DLD1 (cell line): ENCODE measurements around the gene ZNF593.

Source experiments
- in situ Hi-C: cut with HindIII; loops from 2 replicates; pipeline ENCODE4 v1.10.0; 2017; ENCODE audit warnings: low sequenced_read_pairs

Gene ZNF593

DNA sequence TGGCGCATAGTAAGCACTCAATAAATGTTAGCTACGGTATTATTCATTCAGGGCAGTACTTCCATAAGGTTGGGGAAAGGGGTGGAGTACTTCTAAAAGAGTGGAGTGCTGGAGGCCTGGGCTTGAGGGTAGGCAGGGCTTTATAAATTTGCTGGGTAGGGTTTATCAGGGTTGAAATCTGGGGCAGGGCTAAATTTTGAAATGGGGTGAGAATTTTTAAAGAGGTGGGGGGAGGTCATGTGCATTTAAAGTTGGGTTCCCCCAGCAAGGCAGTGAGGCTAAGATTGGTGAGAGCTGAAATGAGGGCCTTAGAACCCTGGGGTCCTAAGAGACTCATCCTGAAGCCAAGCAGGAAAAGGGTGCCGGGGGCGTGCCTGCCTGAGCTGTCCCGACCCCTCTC lies 30.7 kb downstream of the ZNF593 start:
- in situ Hi-C loops: no loop called here

DNA sequence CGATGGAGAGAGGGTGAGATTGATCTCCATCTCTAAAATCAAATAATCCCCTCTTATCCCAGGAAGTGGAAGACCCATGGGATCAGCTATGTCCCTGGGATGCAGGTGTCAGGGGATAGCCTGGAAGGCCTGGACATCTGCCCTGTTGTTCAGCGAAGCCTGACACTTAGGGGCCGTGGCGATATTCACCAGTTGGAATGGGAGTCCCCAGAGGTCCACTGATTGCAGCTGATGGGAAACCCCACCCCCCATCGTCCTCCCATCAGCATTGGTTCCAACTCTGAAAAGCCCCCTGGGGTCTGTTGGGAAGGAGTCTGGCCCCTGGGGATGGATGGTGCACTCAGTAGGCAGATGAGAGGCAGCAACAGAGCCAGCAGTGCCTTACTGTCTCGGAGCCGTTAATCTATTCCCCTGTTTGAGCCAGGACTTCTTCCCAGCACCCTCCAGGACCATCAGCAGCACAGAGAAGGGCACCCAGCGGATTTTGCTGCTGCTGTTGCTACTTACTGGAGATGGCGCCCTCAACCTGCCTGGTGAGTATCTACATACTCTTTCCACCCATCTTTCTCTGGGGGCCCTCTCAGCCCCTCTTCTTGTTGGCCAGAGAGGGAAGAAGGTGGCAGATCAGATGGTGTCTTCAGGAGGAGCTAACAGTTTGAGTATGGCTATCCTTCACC lies 34.1 kb downstream of the ZNF593 start:
- in situ Hi-C loops: no loop called here

DNA sequence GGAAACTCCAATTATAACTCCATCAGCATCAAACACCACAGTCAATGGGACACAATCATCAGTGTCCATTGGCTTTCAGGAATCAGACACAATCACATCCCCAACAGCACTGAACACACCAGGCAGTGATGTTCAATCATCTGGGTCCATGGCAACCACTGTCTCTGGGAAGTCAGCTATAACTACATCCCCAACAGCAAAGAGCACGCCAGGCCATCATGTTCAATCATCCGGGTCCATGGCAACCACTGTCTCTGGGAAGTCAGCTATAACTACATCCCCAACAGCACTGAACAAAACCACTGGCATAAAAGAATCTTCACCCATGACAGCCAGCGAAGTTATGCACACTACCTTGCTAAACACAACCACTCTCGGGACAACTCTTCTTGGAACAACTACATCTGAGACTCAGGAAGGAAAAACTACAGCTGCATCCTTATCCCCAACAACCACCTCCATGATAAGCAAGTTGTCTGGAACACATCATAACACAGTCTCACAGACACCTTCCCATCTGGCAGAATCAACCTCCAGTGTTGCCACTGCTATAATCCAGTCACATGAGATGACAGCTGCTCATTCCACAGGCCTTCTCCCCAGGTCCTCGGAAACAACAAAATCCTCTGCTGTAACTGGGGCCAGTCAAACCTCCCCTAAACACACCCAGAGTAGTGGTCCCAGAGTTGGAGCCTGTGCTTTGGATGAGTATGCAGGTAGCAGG lies 40.6 kb downstream of the ZNF593 start:
- in situ Hi-C loops: no loop called here

DNA sequence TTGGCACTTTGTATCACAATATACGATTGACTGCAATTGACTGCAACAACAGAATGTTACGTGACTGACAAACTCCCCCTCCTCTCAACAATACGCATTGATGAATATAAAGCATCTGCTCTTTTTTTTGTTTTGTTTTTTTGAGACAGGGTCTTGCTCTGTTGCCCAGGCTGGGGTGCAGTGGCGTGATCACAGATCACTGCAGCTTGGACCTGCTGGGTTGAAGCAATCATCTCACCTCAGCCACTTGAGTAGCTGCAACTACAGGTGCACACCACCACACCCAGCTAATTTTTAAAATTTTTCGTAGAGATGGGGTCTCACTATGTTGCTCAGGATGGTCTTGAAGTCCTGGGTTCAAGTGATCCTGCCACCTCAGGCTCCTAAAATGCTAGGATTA lies 43.0 kb downstream of the ZNF593 start:
- in situ Hi-C loops: no loop called here

DNA sequence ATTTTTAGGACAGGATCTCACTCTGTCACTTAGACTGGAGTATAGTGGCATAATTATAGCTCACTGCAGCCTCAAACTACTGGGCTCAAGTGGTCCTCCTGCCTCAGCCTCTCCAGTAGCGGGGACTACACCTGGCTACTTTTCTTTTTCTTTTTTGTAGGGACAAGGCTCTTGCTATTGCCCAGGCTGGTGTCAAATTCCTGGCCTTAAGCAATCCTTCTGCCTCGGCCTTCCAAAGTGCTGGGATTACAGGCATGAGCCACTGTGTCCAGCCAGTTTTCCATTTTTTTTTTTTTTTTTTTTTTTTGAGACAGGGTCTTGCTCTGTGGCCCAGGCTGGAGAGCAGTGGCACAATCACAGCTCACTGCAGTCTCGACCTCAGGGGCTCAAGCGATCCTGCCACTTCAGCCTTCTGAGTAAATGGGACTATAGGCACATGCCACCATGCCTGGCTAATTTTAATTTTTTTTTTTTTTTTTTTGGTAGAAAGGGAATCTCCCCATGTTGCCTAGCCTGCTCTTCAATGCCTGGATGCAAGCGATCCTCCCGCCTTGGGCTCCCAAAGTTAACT lies 43.7 kb downstream of the ZNF593 start:
- in situ Hi-C loops: no loop called here

DNA sequence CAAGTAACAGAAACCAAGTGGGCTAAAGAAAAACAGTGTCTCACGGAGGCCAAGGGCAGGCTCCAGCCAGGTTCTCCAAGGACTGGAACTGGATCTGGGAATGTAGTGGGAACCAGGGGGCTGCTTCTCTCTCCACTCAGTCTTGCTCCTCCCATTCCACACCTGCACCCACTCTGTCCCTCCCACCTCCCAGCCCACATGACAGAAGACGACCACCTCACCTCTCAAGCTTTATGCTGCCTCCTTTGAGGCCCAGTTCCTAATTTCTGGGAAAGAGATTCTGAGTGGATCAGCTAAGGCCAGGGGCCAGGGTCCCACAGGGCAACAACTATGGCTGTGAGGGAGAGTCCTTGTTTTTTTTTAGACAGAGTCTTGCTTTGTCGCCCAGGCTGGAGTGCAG lies 45.5 kb downstream of the ZNF593 start:
- in situ Hi-C loops: no loop called here

DNA sequence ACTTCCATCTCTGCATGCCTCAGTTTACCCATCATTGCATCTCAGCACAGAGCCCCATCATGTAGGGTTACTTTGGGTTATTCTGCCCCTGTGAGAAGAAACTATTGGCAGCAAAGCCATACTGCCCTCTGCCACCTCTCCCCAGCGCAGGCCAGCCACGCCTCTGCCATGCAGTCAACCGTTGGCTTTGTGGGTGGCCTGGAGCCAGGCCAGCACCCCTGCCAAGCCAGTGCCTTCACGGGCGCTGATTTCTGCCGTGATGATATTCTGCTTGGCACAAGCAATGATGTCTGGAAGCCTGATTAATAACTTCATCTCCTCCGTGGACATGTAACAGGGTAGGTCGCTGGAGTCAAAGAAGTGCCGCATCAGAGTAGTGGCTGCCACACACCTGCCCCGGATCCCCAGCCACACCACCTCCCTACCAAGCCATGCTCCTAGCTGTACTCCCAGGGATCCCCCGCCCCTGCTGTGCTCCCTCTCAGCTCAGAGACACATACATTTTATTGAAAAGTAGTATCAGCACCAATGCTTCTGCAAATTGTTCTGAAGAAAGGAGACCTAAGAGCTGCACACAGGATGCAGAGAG lies 49.3 kb downstream of the ZNF593 start:
- in situ Hi-C loops: no loop called here
